ENCODE results near the gene NGLY1.

GRCh38 chr3:25678581-25678980, 104.7 kb downstream of the NGLY1 start:
- TF ChIP-seq CTCF (conservative IDR thresholded peaks at IDR 0.05; ENCODE audit: low read depth, low read length) (no peak), EZH2phosphoT487 (IDR thresholded peaks at IDR 0.05; ENCODE audit: borderline replicate concordance, low read length) (no peak), EZH2 (IDR thresholded peaks at IDR 0.05; ENCODE audit: low read length, unreplicated experiment) (no peak)

Data from PC-3 (cell line).